HUES64 (cell line): ENCODE results near the gene KLK8.
"Not testable (repeated sequence)": the region's sequence is repeated elsewhere in the genome, so short reads cannot be mapped to it uniquely, and the experiment has no call there.

Source experiments
- H3K27ac ChIP-seq: 2 replicates; pipeline ENCODE4 v1.7.0; 2013; ENCODE audit warnings: low read depth, low read length, inconsistent platforms
- H3K27me3 ChIP-seq: 2 replicates; pipeline ENCODE4 v1.6.1; 2013; ENCODE audit warnings: mild to moderate bottlenecking, low read length; ENCODE audit not compliant: insufficient read depth
- H3K36me3 ChIP-seq: 2 replicates; pipeline ENCODE4 v1.6.1; 2013; ENCODE audit warnings: mild to moderate bottlenecking, low read length; ENCODE audit not compliant: insufficient read depth
- H3K4me1 ChIP-seq: 2 replicates; pipeline ENCODE4 v1.6.1; 2013; ENCODE audit warnings: mild to moderate bottlenecking, low read length, moderate library complexity; ENCODE audit not compliant: insufficient read depth
- H3K4me3 ChIP-seq: 2 replicates; pipeline ENCODE4 v1.5.1; 2013; ENCODE audit warnings: mild to moderate bottlenecking, low read length, moderate library complexity
- H3K9ac ChIP-seq: 2 replicates; pipeline ENCODE4 v1.6.1; 2013; ENCODE audit warnings: mild to moderate bottlenecking, low read depth, low read length
- H3K9me3 ChIP-seq: 2 replicates; pipeline ENCODE4 v1.6.1; 2013; ENCODE audit warnings: low read depth, low read length; ENCODE audit not compliant: insufficient read depth
- WGBS: fragments of 150-250, 120-280 bp; methylation state at CpG from one replicate; pipeline ENCODE4 v1.1.7; 2013; ENCODE audit warnings: missing lambda C conversion rate; 5-methylcytosine and 5-hydroxymethylcytosine counted together

Gene KLK8

DNA sequence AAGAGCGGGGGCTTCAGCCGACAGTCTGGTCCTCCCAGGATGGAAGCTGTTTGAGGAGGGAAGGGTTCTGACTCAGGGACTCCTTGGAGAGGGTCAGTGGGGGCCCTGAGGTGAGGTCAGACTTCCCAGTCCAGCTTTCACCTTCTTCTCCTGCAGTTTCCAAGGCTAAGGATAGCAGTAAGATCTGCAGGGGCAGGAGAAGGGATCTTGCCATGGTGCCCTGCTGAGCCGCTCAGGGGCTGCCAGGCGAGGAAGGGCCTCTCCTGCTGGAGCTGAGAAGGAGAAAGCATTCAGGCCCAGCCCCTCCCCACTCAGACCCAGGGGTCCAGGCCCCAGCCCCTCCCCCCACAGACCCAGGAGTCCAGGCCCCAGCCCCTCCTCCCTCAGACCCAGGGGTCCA is 19.2 kb downstream of the KLK8 start:
- Histone ChIP-seq H3K27me3 (peaks cover 3% of the 10 kb centered on the region), H3K36me3 (no peaks in the 10 kb centered on the region), H3K4me3 (no peak overlapping the region), H3K27ac (no peak overlapping the region), H3K9me3 (no peaks in the 10 kb centered on the region), H3K4me1 (peaks cover 14% of the 10 kb centered on the region), H3K9ac (no peak overlapping the region)
- 88% methylated on average over 4 of the region's 4 CpGs for WGBS

DNA sequence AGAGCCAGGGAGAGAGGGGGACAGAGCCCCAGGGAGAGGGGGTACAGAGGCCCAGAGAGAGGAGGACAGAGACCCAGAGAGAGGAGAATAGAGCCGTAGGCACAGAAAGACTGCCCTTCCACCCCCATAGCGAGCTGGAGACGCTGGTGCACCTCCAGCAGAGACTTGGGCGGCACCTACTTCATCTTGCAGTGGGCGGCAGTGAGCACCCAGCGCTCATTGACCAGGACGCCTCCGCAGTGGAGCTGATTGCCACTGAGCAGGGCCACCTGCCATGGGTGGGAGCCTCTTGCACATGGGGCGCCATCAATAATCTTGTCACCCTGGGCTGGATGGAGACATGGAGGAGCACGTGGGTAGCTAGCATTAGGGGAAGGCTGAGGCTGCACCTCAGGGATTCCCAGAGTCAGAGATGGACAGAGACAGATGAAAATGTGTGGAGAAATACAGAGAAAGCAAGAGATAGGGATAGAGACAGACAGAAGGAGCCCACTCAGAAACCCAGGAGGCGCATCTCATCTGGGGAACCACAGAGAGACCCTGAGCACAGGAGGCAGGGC is 19.7 kb downstream of the KLK8 start:
- Histone ChIP-seq H3K27ac (no peak overlapping the region), H3K27me3 (peaks cover 2% of the 10 kb centered on the region; the same call in 1 of the 2 replicates), H3K9ac (no peak overlapping the region), H3K9me3 (no peaks in the 10 kb centered on the region), H3K36me3 (no peaks in the 10 kb centered on the region), H3K4me1 (peaks cover 14% of the 10 kb centered on the region), H3K4me3 (no peak overlapping the region)
- 78% methylated on average over 11 of the region's 11 CpGs for WGBS

- WGBS: 81% methylated on average over 13 of the region's 13 CpGs
- H3K9me3 ChIP-seq: no peaks in the 10 kb centered on the region
These were observed 21.2 kb downstream of the KLK8 start for GRCh38 chr19:50980208-50980607.

DNA sequence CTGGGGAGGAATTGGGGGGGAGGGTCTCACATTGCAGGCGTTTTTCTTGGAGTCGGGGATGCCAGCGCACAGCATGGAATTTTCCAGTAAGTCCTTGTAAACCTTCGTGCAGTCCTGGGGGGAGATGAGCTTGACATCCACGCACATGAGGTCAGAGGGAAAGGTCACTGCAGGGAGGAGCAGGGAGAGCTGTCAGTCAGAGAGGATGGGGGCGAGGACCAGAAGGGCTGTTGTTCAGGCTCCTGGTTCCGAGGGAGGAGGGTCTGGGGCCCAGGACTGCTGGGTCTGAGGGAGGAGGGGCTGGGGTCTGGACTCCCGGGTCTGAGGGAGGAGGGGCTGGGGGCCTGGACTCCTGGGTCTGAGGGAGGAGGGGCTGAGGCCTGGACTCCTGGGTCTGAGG is 21.6 kb downstream of the KLK8 start:
- H3K4me3 ChIP-seq: no peak overlapping the region
- no peak overlapping the region for H3K27ac ChIP-seq
- no peaks in the 10 kb centered on the region for H3K9me3 ChIP-seq
- peaks cover 14% of the 10 kb centered on the region for H3K4me1 ChIP-seq
- H3K27me3 ChIP-seq: peaks cover 2% of the 10 kb centered on the region; the same call in 1 of the 2 replicates
- no peaks in the 10 kb centered on the region for H3K36me3 ChIP-seq
- H3K9ac ChIP-seq: no peak overlapping the region
- 62% methylated on average over 8 of the region's 8 CpGs for WGBS

More at GRCh38 chr19:50980208-50980607, 21.2 kb downstream of the KLK8 start:
- H3K4me1 ChIP-seq: peaks cover 14% of the 10 kb centered on the region
- H3K27ac ChIP-seq: no peak overlapping the region
- H3K9ac ChIP-seq: no peak overlapping the region
- no peaks in the 10 kb centered on the region for H3K36me3 ChIP-seq
- no peak overlapping the region for H3K4me3 ChIP-seq
- peaks cover 2% of the 10 kb centered on the region; the same call in 1 of the 2 replicates for H3K27me3 ChIP-seq

DNA sequence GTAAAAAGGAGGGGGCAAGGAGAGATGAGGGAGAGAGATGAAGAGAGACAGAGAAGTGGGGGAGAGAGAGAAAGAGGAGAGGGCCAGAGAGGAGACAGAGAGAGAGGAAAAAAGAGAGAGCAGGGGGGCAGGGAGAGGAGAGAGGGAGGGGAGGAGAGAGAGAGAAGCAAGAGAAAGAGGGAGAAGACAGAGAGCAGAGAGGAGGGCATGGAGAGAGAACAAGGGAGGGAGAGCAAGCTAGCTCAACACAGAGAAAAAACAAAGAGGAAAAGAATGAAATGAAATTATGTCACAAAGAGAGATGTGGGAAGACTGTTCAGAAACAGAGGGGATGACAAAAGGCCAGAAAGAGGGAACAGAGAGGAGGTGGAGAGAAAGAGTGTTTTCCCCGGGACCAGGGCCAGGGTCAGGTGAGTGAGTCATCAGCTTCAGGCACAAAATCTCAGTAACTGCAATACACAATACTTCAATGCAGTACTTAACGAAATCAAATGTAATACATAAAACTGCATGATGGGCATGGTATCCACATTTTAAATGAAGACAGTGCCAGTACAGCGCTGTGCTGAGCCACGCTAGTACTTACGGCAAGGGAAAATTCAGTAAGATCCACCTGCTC is 22.5 kb downstream of the KLK8 start:
- Histone ChIP-seq H3K27me3 (no peaks in the 10 kb centered on the region), H3K9ac (no peak overlapping the region), H3K9me3 (no peaks in the 10 kb centered on the region), H3K36me3 (no peaks in the 10 kb centered on the region), H3K27ac (no peak overlapping the region), H3K4me3 (no peak overlapping the region), H3K4me1 (peaks cover 14% of the 10 kb centered on the region)
- 70% methylated on average over 5 of the region's 5 CpGs for WGBS

GRCh38 chr19:50977626-50978025 is 23.8 kb downstream of the KLK8 start:
- 84% methylated on average over 4 of the region's 4 CpGs for WGBS

DNA sequence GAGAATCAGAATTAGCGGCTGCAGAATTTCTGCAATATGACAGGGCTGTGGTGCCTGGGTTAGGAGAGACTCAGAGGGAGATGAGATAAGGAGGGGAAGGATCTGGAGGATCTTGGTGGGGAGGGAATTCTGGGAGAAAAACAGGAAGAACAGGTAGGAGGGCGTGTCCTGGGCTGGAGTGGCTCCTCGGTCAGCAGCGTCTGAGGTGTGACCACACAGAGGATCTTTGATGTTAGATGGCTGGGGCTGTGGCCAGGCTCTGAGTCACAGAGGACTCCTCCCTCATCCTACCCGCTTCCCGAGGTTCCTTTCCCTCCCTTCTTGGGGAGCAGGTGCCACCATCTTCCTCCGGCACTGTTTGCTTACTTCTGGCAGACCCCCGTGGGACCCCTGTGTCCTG is 25.6 kb downstream of the KLK8 start:
- no peak overlapping the region for H3K9ac ChIP-seq
- no peaks in the 10 kb centered on the region for H3K36me3 ChIP-seq
- H3K4me1 ChIP-seq: peaks cover 14% of the 10 kb centered on the region
- H3K9me3 ChIP-seq: no peaks in the 10 kb centered on the region
- no peak overlapping the region for H3K4me3 ChIP-seq
- no peak overlapping the region for H3K27ac ChIP-seq
- H3K27me3 ChIP-seq: no peaks in the 10 kb centered on the region
- 48% methylated on average over 8 of the region's 8 CpGs for WGBS

More at GRCh38 chr19:50977626-50978025, 23.8 kb downstream of the KLK8 start:
- no peak overlapping the region for H3K4me3 ChIP-seq
- no peaks in the 10 kb centered on the region for H3K36me3 ChIP-seq
- no peaks in the 10 kb centered on the region for H3K27me3 ChIP-seq
- no peaks in the 10 kb centered on the region for H3K9me3 ChIP-seq
- no peak overlapping the region for H3K27ac ChIP-seq
- no peak overlapping the region for H3K9ac ChIP-seq
- peaks cover 14% of the 10 kb centered on the region for H3K4me1 ChIP-seq

GRCh38 chr19:50974702-50975556 is 26.5 kb downstream of the KLK8 start:
- Histone ChIP-seq H3K4me3 (no peak overlapping the region), H3K27ac (no peak overlapping the region), H3K4me1 (peaks cover 14% of the 10 kb centered on the region), H3K9ac (no peak overlapping the region), H3K36me3 (no peaks in the 10 kb centered on the region), H3K27me3 (no peaks in the 10 kb centered on the region), H3K9me3 (no peaks in the 10 kb centered on the region)
- WGBS: 52% methylated on average over 7 of the region's 9 CpGs

DNA sequence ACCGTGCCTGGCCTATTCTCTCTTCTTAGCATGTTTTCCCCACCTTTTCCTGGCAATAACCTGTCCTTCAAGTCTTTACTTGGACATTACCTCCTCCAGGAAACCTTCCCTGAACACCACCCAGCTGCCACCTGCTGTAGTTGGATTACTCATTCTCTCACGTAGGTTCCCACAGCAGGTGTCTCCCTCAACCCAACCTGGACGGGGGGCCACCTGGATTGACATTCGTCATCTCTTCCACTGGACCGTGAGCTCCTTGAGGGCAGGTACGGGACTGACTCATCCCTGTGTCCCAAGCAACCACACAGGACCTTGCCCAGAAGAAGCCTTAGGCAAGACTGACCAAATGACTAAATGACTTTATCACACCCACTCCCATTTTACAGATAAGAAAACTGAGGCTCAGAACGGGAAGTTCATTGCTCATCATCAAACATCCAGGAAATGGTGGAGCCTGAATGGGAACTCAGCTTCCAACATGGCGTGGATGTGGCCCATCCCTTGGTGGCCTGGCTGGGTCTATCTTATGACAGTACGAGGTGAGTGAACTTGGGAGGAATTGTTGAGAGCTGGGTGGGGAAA is 28.5 kb downstream of the KLK8 start:
- Histone ChIP-seq H3K9ac (no peak overlapping the region), H3K4me3 (no peak overlapping the region), H3K27ac (no peak overlapping the region), H3K27me3 (no peaks in the 10 kb centered on the region), H3K9me3 (no peaks in the 10 kb centered on the region), H3K36me3 (no peaks in the 10 kb centered on the region), H3K4me1 (peaks cover 9% of the 10 kb centered on the region)
- WGBS: 87% methylated on average over 9 of the region's 9 CpGs

GRCh38 chr19:50969810-50970209 is 31.6 kb downstream of the KLK8 start:
- not testable (repeated sequence) for H3K9ac ChIP-seq, H3K4me3 ChIP-seq, H3K27ac ChIP-seq, H3K36me3 ChIP-seq, H3K9me3 ChIP-seq, H3K4me1 ChIP-seq, H3K27me3 ChIP-seq
- 94% methylated on average over 3 of the region's 3 CpGs for WGBS

GRCh38 chr19:50969413-50969760 is 32.0 kb downstream of the KLK8 start, which contains the start of gene KLK6:
Gene KLK6 (minus strand): TSS chr19:50969591. CDS start chr19:50968104, 1,487 bp downstream.
- Histone ChIP-seq H3K9me3 (no peaks in the 10 kb centered on the region), H3K9ac (no peak within 1 kb of the TSS), H3K4me1 (peaks cover 9% of the 10 kb centered on the region), H3K4me3 (no peak within 1 kb of the TSS), H3K27me3 (no peaks in the 10 kb centered on the region), H3K36me3 (no peaks in the 10 kb centered on the region), H3K27ac (no peak within 1 kb of the TSS)
- WGBS: 84% methylated on average over 19 of the region's 19 CpGs
